Measurements from ENCODE around the gene EML5.

EML5 gene

DNA sequence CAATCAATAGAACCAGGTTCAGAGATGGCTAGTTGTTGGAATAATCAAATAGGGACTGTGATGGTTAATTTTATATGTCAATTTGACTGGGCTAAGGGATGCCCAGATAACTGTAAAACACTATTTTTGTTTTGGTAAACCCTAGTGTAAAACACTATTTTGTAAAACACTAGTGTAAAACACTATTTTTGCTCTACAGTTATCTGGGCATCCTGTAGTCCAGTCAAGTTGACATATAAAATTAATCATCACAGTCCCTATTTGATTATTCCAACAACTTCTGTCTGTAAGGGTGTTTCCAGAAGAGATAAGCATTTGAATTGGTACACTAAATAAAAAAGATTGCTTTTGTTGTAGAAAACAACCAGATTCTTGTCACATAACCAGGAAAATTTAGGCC lies 15.6 kb upstream of the EML5 start:
- Histone ChIP-seq H4K20me1 (ENCODE audit: insufficient read depth, low read length) (no peaks in the 10 kb centered on the region), H3K9me3 (ENCODE audit: insufficient read depth, low read length) (no peaks in the 10 kb centered on the region), H3K4me1 (ENCODE audit: low read length) (no peaks in the 10 kb centered on the region), H3K4me3 (ENCODE audit: low read length) (no peak overlapping the region), H3K79me2 (ENCODE audit: low read length) (no peaks in the 10 kb centered on the region), H2AFZ (ENCODE audit: low read depth, low read length) (no peak overlapping the region), H3K36me3 (replicated peaks; ENCODE audit: low read depth, low read length) (no peaks in the 10 kb centered on the region), H3K9ac (ENCODE audit: low read length) (no peak overlapping the region), H3K27me3 (ENCODE audit: low read depth, low read length) (peaks cover 9% of the 10 kb centered on the region; the same call in 1 of the 2 replicates), H3K27ac (ENCODE audit: low read length) (no peak overlapping the region), H3K4me2 (ENCODE audit: low read length) (no peak overlapping the region)
- no peak for TF ChIP-seq EZH2phosphoT487 (IDR thresholded peaks at IDR 0.05; ENCODE audit: low read depth)
- TF ChIP-seq, protein P1, sequence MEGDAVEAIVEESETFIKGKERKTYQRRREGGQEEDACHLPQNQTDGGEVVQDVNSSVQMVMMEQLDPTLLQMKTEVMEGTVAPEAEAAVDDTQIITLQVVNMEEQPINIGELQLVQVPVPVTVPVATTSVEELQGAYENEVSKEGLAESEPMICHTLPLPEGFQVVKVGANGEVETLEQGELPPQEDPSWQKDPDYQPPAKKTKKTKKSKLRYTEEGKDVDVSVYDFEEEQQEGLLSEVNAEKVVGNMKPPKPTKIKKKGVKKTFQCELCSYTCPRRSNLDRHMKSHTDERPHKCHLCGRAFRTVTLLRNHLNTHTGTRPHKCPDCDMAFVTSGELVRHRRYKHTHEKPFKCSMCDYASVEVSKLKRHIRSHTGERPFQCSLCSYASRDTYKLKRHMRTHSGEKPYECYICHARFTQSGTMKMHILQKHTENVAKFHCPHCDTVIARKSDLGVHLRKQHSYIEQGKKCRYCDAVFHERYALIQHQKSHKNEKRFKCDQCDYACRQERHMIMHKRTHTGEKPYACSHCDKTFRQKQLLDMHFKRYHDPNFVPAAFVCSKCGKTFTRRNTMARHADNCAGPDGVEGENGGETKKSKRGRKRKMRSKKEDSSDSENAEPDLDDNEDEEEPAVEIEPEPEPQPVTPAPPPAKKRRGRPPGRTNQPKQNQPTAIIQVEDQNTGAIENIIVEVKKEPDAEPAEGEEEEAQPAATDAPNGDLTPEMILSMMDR (IDR thresholded peaks at IDR 0.05; ENCODE audit: low read depth, low read length), result no peak

DNA sequence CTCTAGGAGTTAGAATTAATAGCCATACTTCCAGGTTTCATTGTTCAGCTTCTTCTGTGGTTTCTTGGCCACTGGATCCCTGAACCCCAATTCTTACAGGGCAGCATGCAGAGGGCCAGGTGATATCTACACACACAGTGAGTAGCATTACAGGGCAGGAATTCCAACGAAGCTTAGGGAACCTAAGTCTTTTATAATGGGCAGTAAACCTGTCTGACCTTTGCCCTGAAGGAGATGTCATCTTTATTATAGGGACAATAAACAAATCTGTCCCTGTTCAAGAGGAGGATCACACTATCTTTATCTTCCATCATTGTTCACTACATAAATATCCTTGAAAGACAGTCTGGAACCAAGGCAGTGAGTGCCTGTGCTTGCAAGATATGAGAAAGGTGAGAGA lies 11.7 kb upstream of the EML5 start:
- H3K27me3 ChIP-seq (ENCODE audit: low read depth, low read length), result 0 out of 2 replicates have a peak, but pooled peaks cover 4% of the 10 kb centered on the region
- H3K4me2 ChIP-seq (ENCODE audit: low read length), result no peak overlapping the region
- H3K4me3 ChIP-seq (ENCODE audit: low read length), result no peak overlapping the region
- no peaks in the 10 kb centered on the region for H3K36me3 ChIP-seq (replicated peaks; ENCODE audit: low read depth, low read length)
- H3K4me1 ChIP-seq (ENCODE audit: low read length), result no peaks in the 10 kb centered on the region
- H3K27ac ChIP-seq (ENCODE audit: low read length), result no peak overlapping the region
- TF ChIP-seq, protein P1 (IDR thresholded peaks at IDR 0.05; ENCODE audit: low read depth, low read length), result no peak
- no peak for TF ChIP-seq EZH2phosphoT487 (IDR thresholded peaks at IDR 0.05; ENCODE audit: low read depth)
- H3K9ac ChIP-seq (ENCODE audit: low read length), result no peak overlapping the region
- no peaks in the 10 kb centered on the region for H4K20me1 ChIP-seq (ENCODE audit: insufficient read depth, low read length)
- no peak overlapping the region for H2AFZ ChIP-seq (ENCODE audit: low read depth, low read length)
- no peaks in the 10 kb centered on the region for H3K9me3 ChIP-seq (ENCODE audit: insufficient read depth, low read length)
- no peaks in the 10 kb centered on the region for H3K79me2 ChIP-seq (ENCODE audit: low read length)

DNA sequence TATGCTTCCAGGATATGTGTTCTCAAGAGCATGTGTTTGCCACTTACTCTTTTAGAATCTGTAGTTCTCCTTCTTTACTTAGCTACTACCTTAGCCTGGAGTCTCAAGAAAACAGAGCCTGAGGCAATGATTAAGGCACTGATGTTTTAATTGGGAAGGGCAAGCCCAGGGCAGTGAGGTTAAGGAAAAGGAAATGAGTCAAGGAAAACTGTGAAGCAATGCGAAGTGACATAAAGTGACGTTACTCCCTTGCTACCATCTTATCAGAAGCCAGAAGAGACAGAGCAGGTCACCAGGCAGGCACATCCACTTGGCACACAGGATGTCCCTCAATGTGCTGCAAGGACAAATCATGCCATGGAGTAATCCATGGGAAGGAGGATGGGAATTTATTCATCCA lies 11.3 kb upstream of the EML5 start:
- no peak overlapping the region for H3K4me2 ChIP-seq (ENCODE audit: low read length)
- H3K4me1 ChIP-seq (ENCODE audit: low read length), result no peaks in the 10 kb centered on the region
- H3K27ac ChIP-seq (ENCODE audit: low read length), result no peak overlapping the region
- H3K36me3 ChIP-seq (replicated peaks; ENCODE audit: low read depth, low read length), result no peaks in the 10 kb centered on the region
- no peak overlapping the region for H3K4me3 ChIP-seq (ENCODE audit: low read length)
- no peak overlapping the region for H2AFZ ChIP-seq (ENCODE audit: low read depth, low read length)
- no peak overlapping the region for H3K9ac ChIP-seq (ENCODE audit: low read length)
- H3K9me3 ChIP-seq (ENCODE audit: insufficient read depth, low read length), result no peaks in the 10 kb centered on the region
- H4K20me1 ChIP-seq (ENCODE audit: insufficient read depth, low read length), result no peaks in the 10 kb centered on the region
- peaks cover 7% of the 10 kb centered on the region for H3K27me3 ChIP-seq (ENCODE audit: low read depth, low read length)
- no peak for TF ChIP-seq EZH2phosphoT487 (IDR thresholded peaks at IDR 0.05; ENCODE audit: low read depth)
- TF ChIP-seq, protein P1 (IDR thresholded peaks at IDR 0.05; ENCODE audit: low read depth, low read length), result no peak
- no peaks in the 10 kb centered on the region for H3K79me2 ChIP-seq (ENCODE audit: low read length)

DNA sequence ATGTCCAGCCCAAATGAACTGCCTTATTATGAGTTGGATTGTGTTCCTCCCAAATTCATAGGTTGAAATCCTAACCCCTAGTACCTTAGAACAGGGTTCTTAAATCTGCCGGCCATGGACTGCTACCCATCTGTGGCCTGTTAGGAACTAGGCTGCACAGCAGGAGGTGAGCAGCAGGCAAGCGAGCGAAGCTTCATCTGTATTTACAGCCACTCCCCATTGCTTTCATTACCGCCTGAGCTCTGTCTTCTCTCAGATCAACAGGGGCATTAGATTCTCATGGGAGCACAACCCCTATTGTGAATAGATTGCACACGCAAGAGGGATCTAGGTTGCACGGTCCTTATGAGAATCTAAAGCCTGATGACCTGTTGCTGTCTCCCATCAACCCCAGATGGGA lies 9.8 kb upstream of the EML5 start:
- no peak overlapping the region for H3K4me3 ChIP-seq (ENCODE audit: low read length)
- TF ChIP-seq, protein P1 (IDR thresholded peaks at IDR 0.05; ENCODE audit: low read depth, low read length), result no peak
- TF ChIP-seq EZH2phosphoT487 (IDR thresholded peaks at IDR 0.05; ENCODE audit: low read depth), result no peak
- no peak overlapping the region for H3K27ac ChIP-seq (ENCODE audit: low read length)
- H4K20me1 ChIP-seq (ENCODE audit: insufficient read depth, low read length), result no peaks in the 10 kb centered on the region
- H3K4me2 ChIP-seq (ENCODE audit: low read length), result no peak overlapping the region
- H3K79me2 ChIP-seq (ENCODE audit: low read length), result no peaks in the 10 kb centered on the region
- H3K4me1 ChIP-seq (ENCODE audit: low read length), result no peaks in the 10 kb centered on the region
- H2AFZ ChIP-seq (ENCODE audit: low read depth, low read length), result no peak overlapping the region
- H3K9me3 ChIP-seq (ENCODE audit: insufficient read depth, low read length), result no peaks in the 10 kb centered on the region
- no peak overlapping the region for H3K9ac ChIP-seq (ENCODE audit: low read length)
- peaks cover 14% of the 10 kb centered on the region for H3K27me3 ChIP-seq (ENCODE audit: low read depth, low read length)
- no peaks in the 10 kb centered on the region for H3K36me3 ChIP-seq (replicated peaks; ENCODE audit: low read depth, low read length)

Data from OCI-LY3 (cell line).